Astrocyte of the cerebellum (primary cell): ENCODE results near the gene COA1.

ENCODE experiments used
- DNase-seq: peaks from one replicate; pipeline ENCODE4 v3.0.0-alpha.2; 2011; ENCODE audit warnings: low read depth
- H3K4me3 ChIP-seq: 2 replicates; pipeline ENCODE4 v1.5.1; 2011; ENCODE audit warnings: mild to moderate bottlenecking, low read depth, low read length, moderate library complexity
- in situ Hi-C: cut with HindIII; loops from 2 replicates; pipeline ENCODE4 v1.10.0; 2017; ENCODE audit warnings: low sequenced_read_pairs
- TF ChIP-seq, protein P1 (sequence below): IDR thresholded peaks from 2 replicates; pipeline ENCODE4 v1.5.1; 2012; ENCODE audit warnings: low read length, low read depth, moderate library complexity, mild to moderate bottlenecking; ENCODE audit errors: missing control alignments

The COA1 gene

DNA sequence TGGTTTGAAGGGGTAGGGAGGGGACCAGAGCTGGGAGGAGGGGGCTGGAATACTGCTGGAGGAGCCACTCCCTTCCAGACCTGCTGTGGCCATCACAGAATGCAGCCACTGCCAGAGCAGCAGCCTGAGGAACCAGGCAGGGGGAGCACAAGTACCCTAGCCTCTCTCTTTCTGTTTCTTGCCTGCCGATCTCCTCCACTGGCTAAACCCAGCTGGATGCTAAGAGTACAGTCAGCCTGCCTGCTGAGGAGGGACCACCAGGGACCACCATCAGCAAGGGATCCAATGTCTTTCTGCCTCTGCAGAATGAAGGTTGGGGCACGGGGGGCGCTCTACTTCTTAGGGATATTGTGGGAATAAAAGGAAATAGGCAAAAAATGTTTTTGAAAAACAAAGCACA, 33.9 kb upstream of the COA1 start:
- no peak for DNase-seq
- no peak overlapping the region for H3K4me3 ChIP-seq
- in situ Hi-C loops, result no loop called here
- TF ChIP-seq, protein P1, sequence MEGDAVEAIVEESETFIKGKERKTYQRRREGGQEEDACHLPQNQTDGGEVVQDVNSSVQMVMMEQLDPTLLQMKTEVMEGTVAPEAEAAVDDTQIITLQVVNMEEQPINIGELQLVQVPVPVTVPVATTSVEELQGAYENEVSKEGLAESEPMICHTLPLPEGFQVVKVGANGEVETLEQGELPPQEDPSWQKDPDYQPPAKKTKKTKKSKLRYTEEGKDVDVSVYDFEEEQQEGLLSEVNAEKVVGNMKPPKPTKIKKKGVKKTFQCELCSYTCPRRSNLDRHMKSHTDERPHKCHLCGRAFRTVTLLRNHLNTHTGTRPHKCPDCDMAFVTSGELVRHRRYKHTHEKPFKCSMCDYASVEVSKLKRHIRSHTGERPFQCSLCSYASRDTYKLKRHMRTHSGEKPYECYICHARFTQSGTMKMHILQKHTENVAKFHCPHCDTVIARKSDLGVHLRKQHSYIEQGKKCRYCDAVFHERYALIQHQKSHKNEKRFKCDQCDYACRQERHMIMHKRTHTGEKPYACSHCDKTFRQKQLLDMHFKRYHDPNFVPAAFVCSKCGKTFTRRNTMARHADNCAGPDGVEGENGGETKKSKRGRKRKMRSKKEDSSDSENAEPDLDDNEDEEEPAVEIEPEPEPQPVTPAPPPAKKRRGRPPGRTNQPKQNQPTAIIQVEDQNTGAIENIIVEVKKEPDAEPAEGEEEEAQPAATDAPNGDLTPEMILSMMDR, result no peak

DNA sequence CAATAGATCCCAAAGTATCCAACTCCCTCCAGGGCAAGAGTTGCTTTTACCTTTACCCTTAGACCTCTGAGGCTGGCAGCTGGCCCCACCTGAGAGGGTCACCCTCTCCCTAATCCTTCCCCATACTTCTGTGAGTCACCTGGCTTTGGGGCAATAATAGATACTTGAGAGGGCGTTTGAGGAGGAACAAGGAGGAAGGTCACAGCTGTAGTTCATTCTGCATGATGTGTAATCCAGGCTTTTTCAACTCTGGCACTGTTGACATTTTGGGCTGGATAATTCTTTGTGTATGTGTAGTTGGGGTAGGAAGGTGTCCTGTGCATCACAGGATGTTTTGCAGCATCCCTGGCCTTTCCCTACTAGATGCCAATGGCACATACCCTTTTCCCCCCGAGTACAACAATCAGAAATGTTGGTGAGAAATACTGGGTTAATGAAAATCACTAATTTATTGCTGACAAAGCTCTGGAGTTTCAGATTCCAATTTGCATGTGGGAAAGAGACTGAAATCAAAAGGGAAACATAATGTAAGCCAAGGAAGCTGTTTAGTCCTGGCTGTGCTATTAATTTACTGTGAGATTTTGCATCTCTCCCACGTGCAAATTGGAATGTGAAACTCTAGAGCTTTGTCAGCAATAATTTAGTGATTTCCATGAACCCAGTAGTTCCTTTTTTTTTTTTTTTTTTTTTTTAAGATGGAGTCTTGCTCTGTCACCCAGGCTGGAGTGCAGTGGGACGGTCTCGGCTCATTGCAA, 32.8 kb upstream of the COA1 start:
- no peak overlapping the region for H3K4me3 ChIP-seq
- in situ Hi-C loops, result no loop called here
- TF ChIP-seq, protein P1, result no peak
- DNase-seq, result no peak

DNA sequence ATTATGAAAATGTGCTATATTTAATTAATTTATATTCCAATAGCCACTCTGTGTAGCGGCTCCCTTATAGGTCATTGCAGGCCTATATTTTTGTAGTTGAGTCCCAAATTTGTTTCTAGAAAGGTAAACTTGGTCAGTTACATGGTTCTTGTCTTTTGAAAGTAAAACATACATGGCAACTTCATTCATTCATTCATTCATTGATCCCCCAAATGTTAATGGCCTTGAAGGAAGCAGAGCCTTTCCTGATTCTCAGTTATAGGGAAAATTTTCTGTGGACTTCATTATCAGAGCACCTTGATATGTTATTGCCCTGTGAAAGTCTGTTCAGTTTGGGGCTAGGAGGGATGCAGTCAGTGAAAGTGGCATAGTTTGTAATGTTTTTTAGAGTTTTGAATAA, 32.1 kb upstream of the COA1 start:
- no peak overlapping the region for H3K4me3 ChIP-seq
- TF ChIP-seq, protein P1, result no peak
- in situ Hi-C loops, result no loop called here
- no peak for DNase-seq

DNA sequence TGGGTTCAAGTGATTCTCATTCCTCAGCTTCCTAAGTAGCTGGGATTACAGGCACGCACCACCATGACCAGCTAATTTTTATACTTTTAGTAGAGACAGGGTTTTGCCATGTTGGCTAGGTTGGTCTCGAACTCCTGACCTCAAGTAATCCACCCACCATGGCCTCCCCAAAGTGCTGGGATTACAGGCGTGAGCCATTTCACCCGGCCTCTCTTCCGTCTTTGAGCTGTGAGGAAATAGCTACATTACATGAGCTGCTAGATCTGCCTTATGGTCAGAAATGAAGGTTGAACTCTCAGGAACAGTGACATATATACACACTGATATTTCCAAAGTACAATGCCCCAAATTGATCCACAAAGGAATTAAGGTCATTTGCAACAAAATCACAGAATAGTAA, 31.5 kb upstream of the COA1 start:
- DNase-seq, result no peak
- no peak overlapping the region for H3K4me3 ChIP-seq
- in situ Hi-C loops, result no loop called here
- TF ChIP-seq, protein P1, result no peak

DNA sequence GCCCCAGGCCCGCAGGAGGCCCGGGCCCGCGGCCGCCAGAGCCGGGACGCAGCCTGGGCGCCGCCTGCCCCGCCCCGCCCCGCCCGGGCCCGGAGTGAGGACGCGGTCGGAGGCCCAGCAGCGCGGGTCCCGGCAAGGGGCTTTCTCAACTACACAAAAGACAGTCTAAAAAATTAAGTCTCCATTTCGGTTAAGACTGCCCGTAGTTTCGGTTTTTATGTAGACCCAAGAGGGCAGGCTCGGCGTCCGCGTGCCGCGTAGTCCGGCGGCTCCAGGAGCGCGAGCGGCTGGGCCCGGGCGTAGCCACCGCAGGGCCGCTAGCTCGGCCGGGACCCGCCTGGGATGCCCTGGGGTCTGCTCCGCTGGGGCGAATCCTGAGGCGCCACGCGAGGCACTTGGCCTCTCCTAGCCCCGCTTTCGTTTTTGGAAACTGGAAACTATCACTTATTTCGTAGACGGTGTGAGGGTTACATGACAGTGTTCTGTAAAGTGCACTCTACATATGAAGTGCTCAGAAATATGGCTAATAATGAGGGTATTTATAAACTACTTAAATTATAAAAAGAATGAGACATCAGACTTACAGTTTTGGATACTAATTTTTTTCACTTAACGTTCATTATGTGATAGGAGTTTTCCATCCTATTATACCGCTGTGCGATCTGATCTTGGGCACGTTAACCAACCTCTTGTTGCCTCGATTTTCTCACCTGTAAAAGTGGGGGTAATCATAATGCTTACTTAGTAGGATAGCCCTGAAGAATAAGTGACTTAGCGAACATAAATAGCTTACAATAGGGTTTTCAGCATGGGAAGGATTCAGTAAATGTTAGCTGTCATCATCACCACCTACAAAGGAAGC, 29.7 kb upstream of the COA1 start:
- TF ChIP-seq, protein P1, result no peak
- in situ Hi-C loops, result no loop called here
- H3K4me3 ChIP-seq, result peak overlapping the region; percentile 63
- DNase-seq, result peak; percentile 13

DNA sequence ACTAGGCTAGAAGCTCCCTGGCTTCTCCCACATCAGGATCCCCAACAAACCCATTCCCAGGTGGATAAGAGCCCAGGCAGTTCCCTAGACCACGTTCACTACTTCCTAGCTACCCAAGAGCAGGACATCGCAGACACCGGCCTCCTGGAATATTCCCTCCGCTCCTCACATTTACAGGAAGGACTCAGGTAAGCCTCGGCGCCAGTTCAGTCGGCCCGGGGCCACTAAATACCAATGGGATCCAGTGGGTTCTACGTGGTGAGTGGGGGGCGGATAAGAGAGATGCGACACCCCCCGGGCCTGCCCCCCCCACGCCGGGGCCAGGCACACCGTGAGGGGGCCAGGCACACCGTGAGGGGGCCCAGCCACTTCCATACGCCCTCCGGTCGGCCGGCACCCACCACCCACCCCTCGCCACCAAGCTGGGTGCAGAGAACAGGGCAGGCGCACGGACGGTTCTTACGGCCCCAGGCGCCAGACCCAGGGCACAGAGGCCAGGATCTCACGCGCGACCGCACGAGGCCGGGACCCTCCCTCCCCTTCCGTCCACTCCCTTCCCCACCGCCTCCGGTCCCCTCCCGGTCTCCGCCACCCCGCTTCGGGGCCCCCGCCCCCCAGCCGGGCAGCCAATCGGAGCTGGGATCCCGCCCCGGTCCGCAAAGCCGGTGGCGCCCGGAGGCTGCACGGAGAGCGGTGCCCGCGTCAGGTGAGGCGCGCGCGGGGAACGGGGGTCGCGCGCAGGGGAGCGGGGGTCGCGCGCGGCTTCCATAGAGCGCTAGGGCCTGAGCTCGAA, 28.9 kb upstream of the COA1 start, which contains the start of gene BLVRA:
Gene BLVRA, plus strand, starts transcription at position 652 of the 793 bp plus-strand sequence. CDS start 12,479 bp downstream, outside the sequence.
- in situ Hi-C loops, result no loop called here
- DNase-seq, result no peak
- TF ChIP-seq, protein P1, result no peak
- peak within 1 kb of the TSS; percentile 63 for H3K4me3 ChIP-seq
